ENCODE measurements around the gene HMGB3. TPM values are rescaled to one million over a fixed set of nuclear protein-coding genes. Genes with fewer than 3 reads are reported as not detected.

Gene HMGB3
- total RNA-seq (2014; rRNA removed; shearing (Covaris generic)) (126 and 140 TPM in 2 replicates), polyA plus RNA-seq (2016; fragmentation: Nextera tagmentation; extraction: Ambion mirVana) (630 and 633 TPM in 2 replicates)
- long read RNA-seq, transcript HMGB3-201 (5 exons, 3,560 nt), result major isoform, 62 of 78 reads
- long read RNA-seq, partial matches to known transcripts, result 11 of 78 reads
- long read RNA-seq, other reads (novel, unspliced or antisense), result 1 of 78 reads

GRCh38 chrX:150982788-150983520 is at the start of gene HMGB3:
Gene HMGB3 (plus strand): TSS chrX:150983335. CDS start chrX:150985600, 2,265 bp downstream.
- Histone ChIP-seq H3K4me3 (peak within 1 kb of the TSS; percentile 68), H3K27ac (ENCODE audit: low read depth) (no peak within 1 kb of the TSS), H3K79me2 (replicated peaks; ENCODE audit: insufficient read depth) (peaks cover 19% of the 10 kb centered on the region), H3K4me1 (ENCODE audit: insufficient read depth) (0 out of 2 replicates have a peak, but pooled peaks cover 3% of the 10 kb centered on the region), H4K20me1 (replicated peaks; ENCODE audit: insufficient read depth) (peaks cover 9% of the 10 kb centered on the region; the same call in 1 of the 2 replicates), H2AFZ (no peak within 1 kb of the TSS), H3K27me3 (ENCODE audit: insufficient read depth) (peaks cover 9% of the 10 kb centered on the region), H3K9me2 (ENCODE audit: insufficient read depth) (no peaks in the 10 kb centered on the region), H3K4me2 (peak within 1 kb of the TSS; percentile 92), H3K36me3 (ENCODE audit: insufficient read depth) (peaks cover 8% of the 10 kb centered on the region), H3F3A (replicated peaks; ENCODE audit: low read depth) (no peaks in the 10 kb centered on the region)
- TF ChIP-seq POLR2AphosphoS5 (IDR thresholded peaks at IDR 0.05; ENCODE audit: low read depth) (peak; percentile 66), ZNF462 (CRISPR knock-in tag; IDR thresholded peaks at IDR 0.05) (no peak), EZH2 (IDR thresholded peaks at IDR 0.05; ENCODE audit: low read depth, unreplicated experiment) (no peak)
- ATAC-seq (peak; percentile 95), DNase-seq (ENCODE audit: low spot score) (peak; percentile 95)
- H3K4me3 Mint-ChIP-seq, result peak within 1 kb of the TSS; percentile 73
- H3K36me3 Mint-ChIP-seq (ENCODE audit: low read depth), result peaks cover 34% of the 10 kb centered on the region
- H3K27ac Mint-ChIP-seq, result no peak within 1 kb of the TSS; the same call in 1 of the 2 replicates
- H3K27me3 Mint-ChIP-seq (ENCODE audit: insufficient read depth, low read depth, poor library complexity), result peaks cover 9% of the 10 kb centered on the region
- peaks cover 18% of the 10 kb centered on the region for H3K4me1 Mint-ChIP-seq
- H3K9me3 Mint-ChIP-seq, result peaks cover 4% of the 10 kb centered on the region; the same call in 1 of the 3 replicates

GRCh38 chrX:150933945-150934350 is 49.2 kb upstream of the HMGB3 start:
- Histone ChIP-seq H3K79me2 (replicated peaks; ENCODE audit: insufficient read depth) (no peaks in the 10 kb centered on the region), H3K4me1 (ENCODE audit: insufficient read depth) (peaks cover 10% of the 10 kb centered on the region), H3K9me2 (ENCODE audit: insufficient read depth) (no peaks in the 10 kb centered on the region), H3K27me3 (ENCODE audit: insufficient read depth) (no peaks in the 10 kb centered on the region), H4K20me1 (replicated peaks; ENCODE audit: insufficient read depth) (no peaks in the 10 kb centered on the region), H2AFZ (no peak overlapping the region), H3K4me3 (no peak overlapping the region), H3K36me3 (ENCODE audit: insufficient read depth) (no peaks in the 10 kb centered on the region), H3K4me2 (no peak overlapping the region), H3F3A (replicated peaks; ENCODE audit: low read depth) (no peaks in the 10 kb centered on the region), H3K27ac (ENCODE audit: low read depth) (no peak overlapping the region)
- ATAC-seq (peak; percentile 64), DNase-seq (ENCODE audit: low spot score) (no peak)
- Mint-ChIP-seq H3K36me3 (ENCODE audit: low read depth) (0 out of 3 replicates have a peak, but pooled peaks cover 3% of the 10 kb centered on the region), H3K27ac (no peak overlapping the region), H3K4me3 (no peak overlapping the region), H3K27me3 (ENCODE audit: insufficient read depth, low read depth, poor library complexity) (peaks cover 8% of the 10 kb centered on the region), H3K4me1 (peaks cover 25% of the 10 kb centered on the region), H3K9me3 (peaks cover 8% of the 10 kb centered on the region)
- TF ChIP-seq POLR2AphosphoS5 (IDR thresholded peaks at IDR 0.05; ENCODE audit: low read depth), result no peak
- no peak for TF ChIP-seq ZNF114 (CRISPR knock-in tag; IDR thresholded peaks at IDR 0.05)
- TF ChIP-seq REST (IDR thresholded peaks at IDR 0.05; ENCODE audit: unreplicated experiment), result no peak
- TF ChIP-seq JUNB (IDR thresholded peaks at IDR 0.05; ENCODE audit: unreplicated experiment), result no peak
- TF ChIP-seq STAT1 (IDR thresholded peaks at IDR 0.05; ENCODE audit: unreplicated experiment), result no peak

Data from GM23338 (cell line).